Activated T-helper 1 cell treated with anti-CD3 and anti-CD28 coated beads, Interleukin-12 subunit alpha, Interleukin-12 subunit beta, Interleukin-2, Interleukin-4 antibody, amounts not matched to agents 30 ng/mL and 10 ng/mL and 1 ng/mL, durations not matched to agents 14 hours and 24 hours and 36 hours (primary cell): ENCODE results near the gene GABBR2. TPM values are rescaled to one million over a fixed set of nuclear protein-coding genes. Genes with fewer than 3 reads are reported as not detected.

ENCODE experiments used
- DNase-seq: peaks from one replicate; pipeline ENCODE4 v3.0.0; 2021; ENCODE audit warnings: low spot score
- H3K27ac Mint-ChIP-seq: one replicate; pipeline ENCODE4 v1.8.0; 2021; ENCODE audit warnings: mild to moderate bottlenecking, mixed read lengths
- H3K27me3 Mint-ChIP-seq: one replicate; pipeline ENCODE4 v1.8.0; 2022; ENCODE audit warnings: mild to moderate bottlenecking, moderate library complexity, mixed read lengths; ENCODE audit not compliant: insufficient read depth
- H3K36me3 Mint-ChIP-seq: one replicate; pipeline ENCODE4 v1.8.0; 2021; ENCODE audit warnings: low read depth, mixed read lengths
- H3K4me1 Mint-ChIP-seq: one replicate; pipeline ENCODE4 v1.8.0; 2021; ENCODE audit warnings: low read depth, mixed read lengths
- H3K4me3 Mint-ChIP-seq: one replicate; pipeline ENCODE4 v1.8.0; 2021; ENCODE audit warnings: mild to moderate bottlenecking, moderate library complexity, mixed read lengths
- H3K9me3 Mint-ChIP-seq: one replicate; pipeline ENCODE4 v1.8.0; 2021; ENCODE audit warnings: mixed read lengths
- intact Hi-C: fragments of 100-400 bp; cut with micrococcal nuclease; formaldehyde crosslinking; loops from one replicate; pipeline ENCODE4 v1.15.1; 2024
- total RNA-seq: library from RNA; stranded (reverse); gene quantifications from 2 replicates; pipeline ENCODE4 v1.2.3, GENCODE V29; 2022

Gene GABBR2
- total RNA-seq, 1 donor from 2014 or later: not detected

- Mint-ChIP-seq H3K4me3 (no peak overlapping the region), H3K27ac (no peak overlapping the region), H3K27me3 (peaks cover 6% of the 10 kb centered on the region), H3K4me1 (no peaks in the 10 kb centered on the region), H3K9me3 (no peaks in the 10 kb centered on the region), H3K36me3 (no peaks in the 10 kb centered on the region)
- intact Hi-C loops: no loop called here
- DNase-seq: no peak
Measured at GRCh38 chr9:98632839-98633238, 75.9 kb downstream of the GABBR2 start.

- no peak overlapping the region for H3K4me3 Mint-ChIP-seq
- intact Hi-C loops: no loop called here
- H3K27ac Mint-ChIP-seq: no peak overlapping the region
- H3K4me1 Mint-ChIP-seq: no peaks in the 10 kb centered on the region
- peaks cover 12% of the 10 kb centered on the region for H3K27me3 Mint-ChIP-seq
- no peak for DNase-seq
- no peaks in the 10 kb centered on the region for H3K36me3 Mint-ChIP-seq
- no peaks in the 10 kb centered on the region for H3K9me3 Mint-ChIP-seq
Measured at GRCh38 chr9:98627296-98627695, 81.4 kb downstream of the GABBR2 start.

GRCh38 chr9:98625728-98626127, 83.0 kb downstream of the GABBR2 start:
- Mint-ChIP-seq H3K4me1 (no peaks in the 10 kb centered on the region), H3K4me3 (no peak overlapping the region), H3K27ac (no peak overlapping the region), H3K36me3 (no peaks in the 10 kb centered on the region), H3K27me3 (peaks cover 11% of the 10 kb centered on the region), H3K9me3 (no peaks in the 10 kb centered on the region)
- DNase-seq: no peak
- intact Hi-C loops: no loop called here

- no peaks in the 10 kb centered on the region for H3K36me3 Mint-ChIP-seq
- DNase-seq: no peak
- H3K4me1 Mint-ChIP-seq: no peaks in the 10 kb centered on the region
- no peak overlapping the region for H3K4me3 Mint-ChIP-seq
- H3K27ac Mint-ChIP-seq: no peak overlapping the region
- peaks cover 6% of the 10 kb centered on the region for H3K27me3 Mint-ChIP-seq
- no peaks in the 10 kb centered on the region for H3K9me3 Mint-ChIP-seq
- intact Hi-C loops: no loop called here
Measured at GRCh38 chr9:98619788-98620187, 88.9 kb downstream of the GABBR2 start.

- H3K4me1 Mint-ChIP-seq: no peaks in the 10 kb centered on the region
Measured at GRCh38 chr9:98615633-98616032, 93.1 kb downstream of the GABBR2 start.

GRCh38 chr9:98614941-98615340, 93.8 kb downstream of the GABBR2 start:
- no peaks in the 10 kb centered on the region for H3K36me3 Mint-ChIP-seq
- no peak overlapping the region for H3K27ac Mint-ChIP-seq
- DNase-seq: no peak
- no peak overlapping the region for H3K4me3 Mint-ChIP-seq
- intact Hi-C loops: no loop called here
- H3K9me3 Mint-ChIP-seq: no peaks in the 10 kb centered on the region
- H3K27me3 Mint-ChIP-seq: peaks cover 12% of the 10 kb centered on the region
- H3K4me1 Mint-ChIP-seq: no peaks in the 10 kb centered on the region

More at GRCh38 chr9:98615633-98616032, 93.1 kb downstream of the GABBR2 start:
- Mint-ChIP-seq H3K9me3 (no peaks in the 10 kb centered on the region), H3K36me3 (no peaks in the 10 kb centered on the region), H3K27me3 (peaks cover 10% of the 10 kb centered on the region), H3K27ac (no peak overlapping the region), H3K4me3 (no peak overlapping the region)
- intact Hi-C loops: no loop called here
- no peak for DNase-seq

- Mint-ChIP-seq H3K27ac (no peak overlapping the region), H3K36me3 (no peaks in the 10 kb centered on the region), H3K27me3 (peaks cover 16% of the 10 kb centered on the region), H3K4me1 (no peaks in the 10 kb centered on the region), H3K4me3 (no peak overlapping the region), H3K9me3 (no peaks in the 10 kb centered on the region)
- intact Hi-C loops: no loop called here
- no peak for DNase-seq
Measured at GRCh38 chr9:98612061-98612752, 96.5 kb downstream of the GABBR2 start.

- Mint-ChIP-seq H3K4me1 (no peaks in the 10 kb centered on the region), H3K36me3 (no peaks in the 10 kb centered on the region), H3K27me3 (peaks cover 16% of the 10 kb centered on the region), H3K9me3 (no peaks in the 10 kb centered on the region), H3K27ac (no peak overlapping the region), H3K4me3 (no peak overlapping the region)
- no peak for DNase-seq
- intact Hi-C loops: no loop called here
Measured at GRCh38 chr9:98611319-98611718, 97.4 kb downstream of the GABBR2 start.

- intact Hi-C loops: no loop called here
- Mint-ChIP-seq H3K4me3 (no peak overlapping the region), H3K9me3 (no peaks in the 10 kb centered on the region), H3K27ac (no peak overlapping the region), H3K36me3 (no peaks in the 10 kb centered on the region), H3K4me1 (no peaks in the 10 kb centered on the region), H3K27me3 (peaks cover 16% of the 10 kb centered on the region)
- DNase-seq: no peak
Measured at GRCh38 chr9:98610711-98611110, 98.0 kb downstream of the GABBR2 start.

- Mint-ChIP-seq H3K9me3 (no peaks in the 10 kb centered on the region), H3K4me1 (no peaks in the 10 kb centered on the region), H3K4me3 (no peak overlapping the region), H3K36me3 (no peaks in the 10 kb centered on the region), H3K27ac (no peak overlapping the region), H3K27me3 (peaks cover 16% of the 10 kb centered on the region)
- no peak for DNase-seq
- intact Hi-C loops: no loop called here
Measured at GRCh38 chr9:98610211-98610610, 98.5 kb downstream of the GABBR2 start.

GRCh38 chr9:98609646-98610045, 99.1 kb downstream of the GABBR2 start:
- Mint-ChIP-seq H3K27ac (no peak overlapping the region), H3K9me3 (no peaks in the 10 kb centered on the region), H3K36me3 (no peaks in the 10 kb centered on the region), H3K4me3 (no peak overlapping the region), H3K27me3 (peaks cover 16% of the 10 kb centered on the region), H3K4me1 (no peaks in the 10 kb centered on the region)
- intact Hi-C loops: no loop called here
- DNase-seq: no peak

- H3K27ac Mint-ChIP-seq: no peak overlapping the region
- intact Hi-C loops: no loop called here
- H3K36me3 Mint-ChIP-seq: no peaks in the 10 kb centered on the region
- H3K27me3 Mint-ChIP-seq: peaks cover 13% of the 10 kb centered on the region
- no peaks in the 10 kb centered on the region for H3K9me3 Mint-ChIP-seq
- H3K4me1 Mint-ChIP-seq: no peaks in the 10 kb centered on the region
- H3K4me3 Mint-ChIP-seq: no peak overlapping the region
- no peak for DNase-seq
Measured at GRCh38 chr9:98607787-98608186, 100.9 kb downstream of the GABBR2 start.

GRCh38 chr9:98607152-98607551, 101.6 kb downstream of the GABBR2 start:
- H3K9me3 Mint-ChIP-seq: no peaks in the 10 kb centered on the region
- peaks cover 13% of the 10 kb centered on the region for H3K27me3 Mint-ChIP-seq
- no peak overlapping the region for H3K4me3 Mint-ChIP-seq
- H3K27ac Mint-ChIP-seq: no peak overlapping the region
- DNase-seq: no peak
- H3K4me1 Mint-ChIP-seq: no peaks in the 10 kb centered on the region
- no peaks in the 10 kb centered on the region for H3K36me3 Mint-ChIP-seq
- intact Hi-C loops: no loop called here

GRCh38 chr9:98606730-98607129, 102.0 kb downstream of the GABBR2 start:
- Mint-ChIP-seq H3K27ac (no peak overlapping the region), H3K4me1 (no peaks in the 10 kb centered on the region), H3K9me3 (no peaks in the 10 kb centered on the region), H3K36me3 (no peaks in the 10 kb centered on the region), H3K4me3 (no peak overlapping the region), H3K27me3 (peaks cover 13% of the 10 kb centered on the region)
- intact Hi-C loops: no loop called here
- DNase-seq: no peak
